Esophagus squamous epithelium (tissue), 5 donors: ENCODE data around the gene SEC24D. TPM values are rescaled to one million over a fixed set of nuclear protein-coding genes. Genes with fewer than 3 reads are reported as not detected.

ENCODE experiments used
- DNase-seq: peaks from one replicate; lab custom pipeline; 2025; lab: John Stamatoyannopoulos, UW
- H3K27ac ChIP-seq, 4 donors: fragments of 200-600 bp; sonication (generic); one replicate each; pipeline ENCODE4 v1.5.1; 2016 to 2019; ENCODE audit warnings: mild to moderate bottlenecking in 1 of 4
- H3K27me3 ChIP-seq, 4 donors: fragments of 200-600 bp; sonication (generic); 1 replicate in 3 of 4; 2 replicates in 1 of 4; pipeline versions ENCODE4 v1.5.1 to v1.6.0; 2017 to 2021; ENCODE audit warnings: antibody characterized with exemption in 1 of 4
- H3K36me3 ChIP-seq, 3 donors: fragments of 200-600 bp; sonication (generic); one replicate each; pipeline ENCODE4 v1.5.1; 2016 to 2019
- H3K4me1 ChIP-seq, 3 donors: fragments of 200-600 bp; sonication (generic); one replicate each; pipeline ENCODE4 v1.5.1; 2017 to 2019
- H3K4me3 ChIP-seq, 4 donors: fragments of 200-600 bp; sonication (generic); 1 replicate in 3 of 4; 2 replicates in 1 of 4; pipeline ENCODE4 v1.5.1; 2016 to 2019; ENCODE audit warnings: mild to moderate bottlenecking in 2 of 4, moderate library complexity in 1 of 4
- H3K9me3 ChIP-seq, 3 donors: fragments of 200-600 bp; sonication (generic); one replicate each; pipeline ENCODE4 v1.5.1; 2016 to 2019
- POLR2A ChIP-seq, 4 donors: fragments of 450-650 bp; IDR thresholded peaks; one replicate each; pipeline ENCODE4 v1.6.1; 2017; ENCODE audit warnings: antibody characterized with exemption in 4 of 4, mild to moderate bottlenecking in 4 of 4, moderate library complexity in 3 of 4
- WGBS, 2 donors: methylation state at CpG; one replicate each; pipeline ENCODE4 v1.1.5; 2018; 5-methylcytosine and 5-hydroxymethylcytosine counted together
- intact Hi-C: fragments of 100-400 bp; cut with DNase I; formaldehyde crosslinking; loops from one replicate; pipeline ENCODE4 v1.15.0; 2022
- total RNA-seq, 4 donors: library from RNA; depleted of rRNA; stranded (reverse); fragments of >200 nt; gene quantifications; one replicate each; pipeline ENCODE4 v1.1.0, GENCODE V29; 2016
- TF ChIP-seq, protein P1 (sequence below), 6 experiments: fragments of 450-650 bp in 4 of 6; fragments of 200-600 bp in 2 of 6; sonication (generic) in 2 of 6; IDR thresholded peaks; one replicate each; pipeline ENCODE4 v1.5.1; 2016 to 2019; ENCODE audit warnings: antibody characterized with exemption in 6 of 6, mild to moderate bottlenecking in 4 of 6, moderate library complexity in 4 of 6
- donor health status: DM: yes; HTN: yes; CAD: no.

SEC24D gene
- total RNA-seq, 4 donors from 2014 or later: 18.5 to 33.6 (median 21.6) TPM

DNA sequence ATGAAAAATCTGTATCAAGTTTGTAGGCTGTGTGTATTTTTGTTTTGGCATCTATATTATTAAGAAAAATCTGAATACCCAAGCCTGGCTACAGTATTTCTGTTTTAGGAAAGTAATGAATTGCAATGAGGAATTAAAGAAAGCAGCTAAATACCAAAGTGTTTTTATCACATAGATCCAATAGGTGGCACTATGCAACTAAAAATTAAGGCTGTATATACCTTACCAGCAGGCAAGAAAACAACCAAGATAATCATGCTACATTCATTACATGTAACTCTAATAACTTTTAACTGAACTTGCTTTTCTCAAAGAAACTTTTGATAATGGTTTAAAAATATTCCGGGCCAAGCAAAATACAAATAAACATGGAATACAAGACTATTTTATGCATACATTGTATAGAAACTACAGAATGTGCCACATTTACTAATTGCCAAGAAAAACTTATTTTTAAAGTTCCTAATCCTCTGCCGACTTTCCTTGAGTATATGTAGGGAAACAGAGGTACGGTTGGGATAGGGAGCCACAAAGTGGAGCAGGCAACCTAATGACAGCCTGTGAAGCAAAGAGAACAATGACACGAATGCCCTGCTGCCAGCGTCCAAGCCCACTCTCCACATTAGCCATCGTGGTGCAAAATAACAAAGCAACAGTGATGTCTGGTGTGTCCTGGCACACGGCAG, 63.7 kb downstream of the SEC24D start:
- Histone ChIP-seq H3K27ac (peak overlapping the region; percentile 17 to 84 (median 51)), H3K27me3 (no peaks in the 10 kb centered on the region), H3K9me3 (no peaks in the 10 kb centered on the region), H3K4me3 (peak overlapping the region in 2 of 4 donors; percentile 2 to 10), H3K36me3 (peaks cover 0 to 10% (median 0%) of the 10 kb centered on the region in 3 donors), H3K4me1 (peaks cover 0 to 70% (median 24%) of the 10 kb centered on the region in 3 donors)
- intact Hi-C loops: loop anchor here (10.0 kb wide), 2 partner anchors 113 to 193 kb away; partner anchors contain the start of gene SYNPO2
- 33 to 37% methylated on average over 7 of the region's 7 CpGs for WGBS, 2 donors
- TF ChIP-seq, protein P1, sequence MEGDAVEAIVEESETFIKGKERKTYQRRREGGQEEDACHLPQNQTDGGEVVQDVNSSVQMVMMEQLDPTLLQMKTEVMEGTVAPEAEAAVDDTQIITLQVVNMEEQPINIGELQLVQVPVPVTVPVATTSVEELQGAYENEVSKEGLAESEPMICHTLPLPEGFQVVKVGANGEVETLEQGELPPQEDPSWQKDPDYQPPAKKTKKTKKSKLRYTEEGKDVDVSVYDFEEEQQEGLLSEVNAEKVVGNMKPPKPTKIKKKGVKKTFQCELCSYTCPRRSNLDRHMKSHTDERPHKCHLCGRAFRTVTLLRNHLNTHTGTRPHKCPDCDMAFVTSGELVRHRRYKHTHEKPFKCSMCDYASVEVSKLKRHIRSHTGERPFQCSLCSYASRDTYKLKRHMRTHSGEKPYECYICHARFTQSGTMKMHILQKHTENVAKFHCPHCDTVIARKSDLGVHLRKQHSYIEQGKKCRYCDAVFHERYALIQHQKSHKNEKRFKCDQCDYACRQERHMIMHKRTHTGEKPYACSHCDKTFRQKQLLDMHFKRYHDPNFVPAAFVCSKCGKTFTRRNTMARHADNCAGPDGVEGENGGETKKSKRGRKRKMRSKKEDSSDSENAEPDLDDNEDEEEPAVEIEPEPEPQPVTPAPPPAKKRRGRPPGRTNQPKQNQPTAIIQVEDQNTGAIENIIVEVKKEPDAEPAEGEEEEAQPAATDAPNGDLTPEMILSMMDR (IDR thresholded peaks at IDR 0.05): peak; percentile 23 to 76 (median 56)
- TF ChIP-seq POLR2A (IDR thresholded peaks at IDR 0.05): no peak
- no peak for DNase-seq

- Histone ChIP-seq H3K27ac (peak overlapping the region in 3 of 4 donors; percentile 78 to 84 (median 79)), H3K9me3 (no peaks in the 10 kb centered on the region), H3K4me1 (peaks cover 0 to 70% (median 31%) of the 10 kb centered on the region in 3 donors), H3K4me3 (no peak overlapping the region), H3K27me3 (no peaks in the 10 kb centered on the region), H3K36me3 (peaks cover 4 to 21% (median 8%) of the 10 kb centered on the region in 3 donors)
- no peak for DNase-seq
- TF ChIP-seq, protein P1 (IDR thresholded peaks at IDR 0.05): no peak
- TF ChIP-seq POLR2A (IDR thresholded peaks at IDR 0.05): no peak
- 21 to 32% methylated on average over 2 of the region's 2 CpGs for WGBS, 2 donors
- intact Hi-C loops: loop anchor here (10.0 kb wide), 2 partner anchors 114 to 194 kb away; partner anchors contain the start of gene SYNPO2
These were observed 65.2 kb downstream of the SEC24D start for GRCh38 chr4:118770741-118771187.

DNA sequence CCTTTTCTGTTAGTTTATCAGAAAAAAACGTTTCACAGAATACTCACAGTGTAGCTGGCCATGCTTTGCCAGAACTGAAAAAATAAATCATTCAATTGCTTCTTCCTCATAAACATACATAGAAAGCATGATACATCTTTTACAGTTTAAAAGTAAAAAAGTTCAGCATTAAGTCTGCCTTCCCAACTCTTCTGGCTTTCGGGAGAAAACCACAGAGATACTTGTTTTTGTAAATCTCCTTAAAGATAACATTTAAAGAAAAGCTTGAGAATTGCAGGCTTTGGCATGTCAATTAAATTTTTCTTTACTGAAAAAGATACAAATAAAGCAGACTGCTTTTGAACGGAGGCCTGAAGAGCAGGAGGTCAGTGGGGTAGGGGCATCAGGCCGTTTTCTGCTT, 66.8 kb downstream of the SEC24D start:
- Histone ChIP-seq H3K4me3 (peak overlapping the region in 1 of 4 donors; percentile 28), H3K9me3 (no peaks in the 10 kb centered on the region), H3K27me3 (no peaks in the 10 kb centered on the region), H3K36me3 (peaks cover 6 to 27% (median 8%) of the 10 kb centered on the region in 3 donors), H3K27ac (peak overlapping the region; percentile 56 to 84 (median 78)), H3K4me1 (peaks cover 0 to 78% (median 37%) of the 10 kb centered on the region in 3 donors)
- WGBS, 2 donors: 22 to 28% methylated on average over 4 of the region's 4 CpGs
- DNase-seq: no peak
- TF ChIP-seq, protein P1 (IDR thresholded peaks at IDR 0.05): no peak
- no peak for TF ChIP-seq POLR2A (IDR thresholded peaks at IDR 0.05)
- intact Hi-C loops: no loop called here

- peak overlapping the region; percentile 29 to 84 (median 78) for H3K27ac ChIP-seq
- H3K27me3 ChIP-seq: no peaks in the 10 kb centered on the region
- no peak for DNase-seq
- H3K9me3 ChIP-seq: no peaks in the 10 kb centered on the region
- H3K4me1 ChIP-seq: peaks cover 0 to 82% (median 37%) of the 10 kb centered on the region in 3 donors
- intact Hi-C loops: no loop called here
- H3K4me3 ChIP-seq: no peak overlapping the region
- peaks cover 7 to 35% (median 8%) of the 10 kb centered on the region in 3 donors for H3K36me3 ChIP-seq
- 95% methylated on average over 6 of the region's 6 CpGs for WGBS, 2 donors
- TF ChIP-seq, protein P1 (IDR thresholded peaks at IDR 0.05): no peak
These were observed 68.8 kb downstream of the SEC24D start for GRCh38 chr4:118767109-118767508.

DNA sequence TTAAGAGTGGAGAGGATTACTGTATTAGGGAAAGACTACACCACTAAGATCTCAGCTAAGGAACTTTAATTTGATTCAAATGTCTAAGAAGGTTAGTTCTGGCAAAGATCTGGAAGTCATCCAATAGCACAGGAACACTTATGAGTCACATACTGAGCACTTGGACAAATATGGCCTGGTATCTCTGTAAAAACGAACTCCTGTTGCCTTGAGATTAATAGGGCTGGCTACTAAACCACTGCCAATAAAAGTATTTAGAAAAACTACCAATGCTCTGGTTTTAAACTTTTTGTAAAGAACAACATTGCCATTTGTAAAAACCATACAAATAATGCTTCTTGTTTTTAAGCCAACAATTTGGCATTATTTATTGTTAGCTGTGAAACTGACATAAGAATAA, 70.5 kb downstream of the SEC24D start:
- Histone ChIP-seq H3K9me3 (no peaks in the 10 kb centered on the region), H3K4me1 (peaks cover 0 to 82% (median 32%) of the 10 kb centered on the region in 3 donors), H3K4me3 (no peak overlapping the region), H3K27me3 (no peaks in the 10 kb centered on the region), H3K27ac (peak overlapping the region; percentile 29 to 84 (median 78)), H3K36me3 (peaks cover 7 to 35% (median 8%) of the 10 kb centered on the region in 3 donors)
- WGBS, 2 donors: 0 to 13% methylated on average over 1 of the region's 1 CpG
- no peak for DNase-seq
- intact Hi-C loops: no loop called here
- TF ChIP-seq, protein P1 (IDR thresholded peaks at IDR 0.05): no peak
